ENCODE measurements around the gene SPATA24.

The SPATA24 gene

DNA sequence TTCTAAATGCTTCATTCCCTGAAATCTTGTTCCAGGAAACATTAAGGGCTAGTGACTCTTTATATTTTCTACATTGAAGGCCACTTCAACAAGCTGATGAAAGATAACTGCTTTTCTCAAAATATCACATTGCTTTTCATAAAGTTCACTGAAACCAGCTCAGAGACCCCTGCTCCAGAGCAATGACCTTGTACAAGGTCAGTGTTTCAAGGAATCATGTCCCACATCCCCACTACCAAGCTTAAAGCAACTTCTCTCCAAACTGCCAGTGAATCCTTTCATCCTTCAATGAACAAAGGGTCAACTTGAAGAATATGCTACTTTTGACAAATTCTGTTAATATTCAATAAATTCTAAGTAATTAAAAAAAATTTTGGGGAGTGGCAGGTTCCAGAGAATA is 12.0 kb upstream of the SPATA24 start:
- Histone ChIP-seq H3K4me2 (ENCODE audit: low read length) (no peak overlapping the region), H3K4me3 (ENCODE audit: low read depth, low read length, poor library complexity, severe bottlenecking) (no peak overlapping the region), H3K79me2 (ENCODE audit: insufficient read depth, low read length) (no peaks in the 10 kb centered on the region), H3F3A (ENCODE audit: insufficient read depth, low read length) (no peaks in the 10 kb centered on the region), H3K27me3 (ENCODE audit: insufficient read depth, low read length) (no peaks in the 10 kb centered on the region), H2AFZ (ENCODE audit: low read length) (no peak overlapping the region), H3K9ac (ENCODE audit: low read length) (no peak overlapping the region), H4K20me1 (ENCODE audit: insufficient read depth, low read length) (no peaks in the 10 kb centered on the region), H3K36me3 (ENCODE audit: insufficient read depth, low read length) (no peaks in the 10 kb centered on the region), H3K27ac (ENCODE audit: low read depth, low read length, poor library complexity, severe bottlenecking) (no peak overlapping the region), H3K9me2 (ENCODE audit: low read depth, low read length) (no peaks in the 10 kb centered on the region), H3K4me1 (ENCODE audit: insufficient read depth, low read length, severe bottlenecking) (no peaks in the 10 kb centered on the region), H3K9me3 (ENCODE audit: low read length) (no peaks in the 10 kb centered on the region)
- TF ChIP-seq, protein P1, sequence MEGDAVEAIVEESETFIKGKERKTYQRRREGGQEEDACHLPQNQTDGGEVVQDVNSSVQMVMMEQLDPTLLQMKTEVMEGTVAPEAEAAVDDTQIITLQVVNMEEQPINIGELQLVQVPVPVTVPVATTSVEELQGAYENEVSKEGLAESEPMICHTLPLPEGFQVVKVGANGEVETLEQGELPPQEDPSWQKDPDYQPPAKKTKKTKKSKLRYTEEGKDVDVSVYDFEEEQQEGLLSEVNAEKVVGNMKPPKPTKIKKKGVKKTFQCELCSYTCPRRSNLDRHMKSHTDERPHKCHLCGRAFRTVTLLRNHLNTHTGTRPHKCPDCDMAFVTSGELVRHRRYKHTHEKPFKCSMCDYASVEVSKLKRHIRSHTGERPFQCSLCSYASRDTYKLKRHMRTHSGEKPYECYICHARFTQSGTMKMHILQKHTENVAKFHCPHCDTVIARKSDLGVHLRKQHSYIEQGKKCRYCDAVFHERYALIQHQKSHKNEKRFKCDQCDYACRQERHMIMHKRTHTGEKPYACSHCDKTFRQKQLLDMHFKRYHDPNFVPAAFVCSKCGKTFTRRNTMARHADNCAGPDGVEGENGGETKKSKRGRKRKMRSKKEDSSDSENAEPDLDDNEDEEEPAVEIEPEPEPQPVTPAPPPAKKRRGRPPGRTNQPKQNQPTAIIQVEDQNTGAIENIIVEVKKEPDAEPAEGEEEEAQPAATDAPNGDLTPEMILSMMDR (IDR thresholded peaks at IDR 0.05; ENCODE audit: low read length) = no peak
- TF ChIP-seq EZH2 (IDR thresholded peaks at IDR 0.05; ENCODE audit: borderline replicate concordance, low read length) = no peak

DNA sequence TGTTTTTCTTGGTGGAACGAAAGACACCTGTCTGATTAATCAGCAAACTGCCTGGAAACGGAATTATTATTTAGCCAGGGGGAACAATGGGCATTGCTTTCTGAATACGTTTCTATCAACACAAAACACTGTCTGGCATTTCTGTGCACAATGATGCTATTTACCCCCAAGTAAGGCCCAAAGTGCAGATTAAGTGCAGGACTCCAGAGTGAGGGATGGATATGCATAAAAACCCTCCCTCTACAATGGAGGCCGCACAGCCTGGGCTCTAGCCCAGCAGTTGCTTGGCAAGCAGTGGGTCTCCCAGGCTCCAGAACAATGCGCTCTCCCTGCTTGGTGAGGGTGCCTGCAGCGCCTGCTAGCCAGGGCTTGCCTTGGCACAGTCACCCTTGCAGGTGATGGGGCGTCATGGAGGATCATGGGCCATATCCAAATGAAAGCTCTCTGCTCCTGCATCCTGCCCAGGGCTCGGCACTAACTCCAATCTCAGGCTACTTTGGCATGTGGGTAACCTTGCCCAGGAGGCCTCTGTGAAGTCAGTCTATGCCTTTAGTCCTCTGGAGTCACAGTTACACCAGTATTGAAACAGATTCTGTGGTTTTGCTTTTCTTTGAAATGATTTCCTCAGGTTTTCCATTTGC is 11.5 kb upstream of the SPATA24 start:
- Histone ChIP-seq H3K36me3 (ENCODE audit: insufficient read depth, low read length) (no peaks in the 10 kb centered on the region), H3K79me2 (ENCODE audit: insufficient read depth, low read length) (no peaks in the 10 kb centered on the region), H2AFZ (ENCODE audit: low read length) (no peak overlapping the region), H3K9ac (ENCODE audit: low read length) (no peak overlapping the region), H3K9me3 (ENCODE audit: low read length) (no peaks in the 10 kb centered on the region), H3K27me3 (ENCODE audit: insufficient read depth, low read length) (no peaks in the 10 kb centered on the region), H3K27ac (ENCODE audit: low read depth, low read length, poor library complexity, severe bottlenecking) (no peak overlapping the region), H3K4me2 (ENCODE audit: low read length) (no peak overlapping the region), H4K20me1 (ENCODE audit: insufficient read depth, low read length) (no peaks in the 10 kb centered on the region), H3K4me1 (ENCODE audit: insufficient read depth, low read length, severe bottlenecking) (no peaks in the 10 kb centered on the region), H3K4me3 (ENCODE audit: low read depth, low read length, poor library complexity, severe bottlenecking) (no peak overlapping the region), H3K9me2 (ENCODE audit: low read depth, low read length) (no peaks in the 10 kb centered on the region), H3F3A (ENCODE audit: insufficient read depth, low read length) (no peaks in the 10 kb centered on the region)
- TF ChIP-seq EZH2 (IDR thresholded peaks at IDR 0.05; ENCODE audit: borderline replicate concordance, low read length) = no peak
- TF ChIP-seq, protein P1 (IDR thresholded peaks at IDR 0.05; ENCODE audit: low read length) = no peak

DNA sequence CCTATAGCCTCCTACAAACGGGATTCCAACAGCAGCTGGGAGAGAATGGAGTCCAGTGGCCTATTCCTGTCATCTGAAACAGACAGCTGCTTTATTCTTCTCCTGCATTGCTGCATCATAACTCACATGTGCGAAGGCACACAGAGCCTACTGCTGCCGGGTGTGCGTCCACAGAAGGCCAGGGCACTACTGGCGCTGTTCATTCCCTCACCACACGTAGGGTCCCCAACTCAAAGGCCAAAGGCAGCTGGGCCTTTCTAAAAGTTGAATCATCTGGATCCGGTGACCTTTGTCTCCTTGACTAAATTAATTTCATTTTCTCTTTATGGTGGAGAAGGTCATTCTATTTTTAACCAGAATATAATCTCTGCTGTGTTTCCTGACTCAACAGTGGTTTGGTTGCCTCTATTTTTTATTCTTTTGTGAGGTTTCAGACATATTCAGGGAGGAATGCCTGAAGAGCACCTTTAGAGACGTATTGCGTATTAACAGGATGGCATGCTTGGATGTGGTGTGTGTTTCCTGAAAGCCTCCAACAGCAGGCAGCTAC is 10.8 kb upstream of the SPATA24 start:
- Histone ChIP-seq H3K79me2 (ENCODE audit: insufficient read depth, low read length) (no peaks in the 10 kb centered on the region), H3F3A (ENCODE audit: insufficient read depth, low read length) (no peaks in the 10 kb centered on the region), H4K20me1 (ENCODE audit: insufficient read depth, low read length) (no peaks in the 10 kb centered on the region), H3K36me3 (ENCODE audit: insufficient read depth, low read length) (no peaks in the 10 kb centered on the region), H3K27ac (ENCODE audit: low read depth, low read length, poor library complexity, severe bottlenecking) (no peak overlapping the region), H3K9me3 (ENCODE audit: low read length) (no peaks in the 10 kb centered on the region), H3K4me1 (ENCODE audit: insufficient read depth, low read length, severe bottlenecking) (no peaks in the 10 kb centered on the region), H3K9me2 (ENCODE audit: low read depth, low read length) (no peaks in the 10 kb centered on the region), H3K4me2 (ENCODE audit: low read length) (no peak overlapping the region), H2AFZ (ENCODE audit: low read length) (no peak overlapping the region), H3K4me3 (ENCODE audit: low read depth, low read length, poor library complexity, severe bottlenecking) (no peak overlapping the region), H3K9ac (ENCODE audit: low read length) (no peak overlapping the region), H3K27me3 (ENCODE audit: insufficient read depth, low read length) (no peaks in the 10 kb centered on the region)
- TF ChIP-seq, protein P1 (IDR thresholded peaks at IDR 0.05; ENCODE audit: low read length) = no peak
- no peak for TF ChIP-seq EZH2 (IDR thresholded peaks at IDR 0.05; ENCODE audit: borderline replicate concordance, low read length)
